KMS-11 (cell line): Measurements from ENCODE around the gene NR3C1.

Source experiments
- H2AFZ ChIP-seq: fragments of 200-600 bp; sonication (generic); 2 replicates; pipeline ENCODE4 v1.6.1; 2016; ENCODE audit warnings: antibody characterized with exemption, mixed run types, low read depth
- H3K27ac ChIP-seq: fragments of 200-600 bp; sonication (generic); 2 replicates; pipeline ENCODE4 v1.6.1; 2016; ENCODE audit warnings: mild to moderate bottlenecking, mixed run types
- H3K27me3 ChIP-seq: fragments of 200-600 bp; sonication (generic); 2 replicates; pipeline ENCODE4 v1.6.1; 2017; ENCODE audit warnings: mild to moderate bottlenecking, low read depth, mixed run types, moderate library complexity; ENCODE audit not compliant: insufficient read depth
- H3K36me3 ChIP-seq: fragments of 200-600 bp; sonication (generic); 2 replicates; pipeline ENCODE4 v1.6.1; 2017; ENCODE audit warnings: mild to moderate bottlenecking, mixed run types; ENCODE audit not compliant: insufficient read depth
- H3K4me1 ChIP-seq: fragments of 200-600 bp; sonication (generic); 2 replicates; pipeline ENCODE4 v1.6.1; 2016; ENCODE audit warnings: mild to moderate bottlenecking, low read depth, mixed run types; ENCODE audit not compliant: poor library complexity, severe bottlenecking
- H3K4me2 ChIP-seq: fragments of 200-600 bp; sonication (generic); 2 replicates; pipeline ENCODE4 v1.7.0; 2016; ENCODE audit warnings: mild to moderate bottlenecking, mixed run types
- H3K4me3 ChIP-seq: fragments of 200-600 bp; sonication (generic); IDR thresholded peaks from 2 replicates; pipeline ENCODE4 v1.6.1; 2017; ENCODE audit warnings: low read depth, low read length, mixed read lengths; ENCODE audit not compliant: insufficient read depth
- H3K79me2 ChIP-seq: fragments of 200-600 bp; sonication (generic); 2 replicates; pipeline ENCODE4 v1.6.1; 2016; ENCODE audit warnings: low read depth, mixed run types; ENCODE audit not compliant: insufficient read depth
- H3K9ac ChIP-seq: fragments of 200-600 bp; sonication (generic); 2 replicates; pipeline ENCODE4 v1.6.1; 2016; ENCODE audit warnings: mild to moderate bottlenecking, mixed run types
- H4K20me1 ChIP-seq: fragments of 200-600 bp; sonication (generic); 2 replicates; pipeline ENCODE4 v1.6.1; 2016; ENCODE audit warnings: mild to moderate bottlenecking, mixed run types; ENCODE audit not compliant: insufficient read depth
- CTCF ChIP-seq: fragments of 200-600 bp; sonication (generic); conservative IDR thresholded peaks from 2 replicates; pipeline ENCODE4 v1.6.1; 2017; ENCODE audit warnings: low read depth, mild to moderate bottlenecking, antibody characterized with exemption, low read length, moderate library complexity, mixed read lengths

The NR3C1 gene

GRCh38 chr5:143396353-143396940, 7.0 kb downstream of the NR3C1 start:
- peak overlapping the region; percentile 97 for H3K9ac ChIP-seq
- TF ChIP-seq CTCF = no peak
- peak overlapping the region; percentile 96 for H3K27ac ChIP-seq
- H4K20me1 ChIP-seq = peaks cover 19% of the 10 kb centered on the region; the same call in 1 of the 2 replicates
- H2AFZ ChIP-seq = no peak overlapping the region
- peak overlapping the region; percentile 77 for H3K4me2 ChIP-seq
- H3K36me3 ChIP-seq = peaks cover 19% of the 10 kb centered on the region; the same call in 1 of the 2 replicates
- H3K4me3 ChIP-seq = no peak overlapping the region
- H3K79me2 ChIP-seq = peaks cover 100% of the 10 kb centered on the region
- H3K4me1 ChIP-seq = peaks cover 32% of the 10 kb centered on the region
- H3K27me3 ChIP-seq = no peaks in the 10 kb centered on the region

- Histone ChIP-seq H3K27me3 (no peaks in the 10 kb centered on the region), H3K27ac (peak overlapping the region; percentile 96), H3K79me2 (peaks cover 100% of the 10 kb centered on the region), H2AFZ (no peak overlapping the region), H3K4me3 (no peak overlapping the region), H3K4me1 (peaks cover 38% of the 10 kb centered on the region), H3K9ac (peak overlapping the region; percentile 97), H3K36me3 (peaks cover 19% of the 10 kb centered on the region; the same call in 1 of the 2 replicates), H3K4me2 (peak overlapping the region; percentile 77), H4K20me1 (peaks cover 26% of the 10 kb centered on the region; the same call in 1 of the 2 replicates)
- no peak for TF ChIP-seq CTCF
These were observed 7.7 kb downstream of the NR3C1 start for GRCh38 chr5:143395638-143396352.

- Histone ChIP-seq H3K4me2 (peak overlapping the region; percentile 77), H3K79me2 (peaks cover 100% of the 10 kb centered on the region), H3K9ac (peak overlapping the region; percentile 97)
These were observed 10.0 kb downstream of the NR3C1 start for GRCh38 chr5:143393524-143393923.

GRCh38 chr5:143390941-143391340, 12.5 kb downstream of the NR3C1 start:
- no peaks in the 10 kb centered on the region; the same call in 1 of the 2 replicates for H3K36me3 ChIP-seq
- H3K4me2 ChIP-seq = peak overlapping the region; percentile 77

More at GRCh38 chr5:143393524-143393923, 10.0 kb downstream of the NR3C1 start:
- H3K36me3 ChIP-seq = peaks cover 1% of the 10 kb centered on the region; the same call in 1 of the 2 replicates
- no peak overlapping the region for H2AFZ ChIP-seq
- H3K27ac ChIP-seq = peak overlapping the region; percentile 96
- peaks cover 61% of the 10 kb centered on the region for H3K4me1 ChIP-seq
- TF ChIP-seq CTCF = no peak
- peak overlapping the region; percentile 42 for H3K4me3 ChIP-seq
- H4K20me1 ChIP-seq = peaks cover 49% of the 10 kb centered on the region
- H3K27me3 ChIP-seq = no peaks in the 10 kb centered on the region

More at GRCh38 chr5:143390941-143391340, 12.5 kb downstream of the NR3C1 start:
- TF ChIP-seq CTCF = no peak
- Histone ChIP-seq H3K9ac (no peak overlapping the region; the same call in 1 of the 2 replicates), H3K4me1 (peaks cover 79% of the 10 kb centered on the region), H3K4me3 (no peak overlapping the region), H4K20me1 (peaks cover 70% of the 10 kb centered on the region), H3K79me2 (peaks cover 100% of the 10 kb centered on the region), H3K27ac (no peak overlapping the region), H3K27me3 (no peaks in the 10 kb centered on the region), H2AFZ (no peak overlapping the region)
